Measurements from ENCODE around the gene SHE. TPM values are rescaled to one million over a fixed set of nuclear protein-coding genes. Genes with fewer than 3 reads are reported as not detected.

SHE gene
- total and polyA plus RNA-seq, 2 of the 8 experiments (the other 6 are each of a cell fraction or from before 2014, with no cell fraction given): 0.44 to 0.45 TPM

- TF ChIP-seq TBP (IDR thresholded peaks at IDR 0.05; ENCODE audit: low read depth, low read length) (no peak), NRF1 (IDR thresholded peaks at IDR 0.05; ENCODE audit: low read depth, low read length) (no peak)
Measured at GRCh38 chr1:154497026-154497806, 5.0 kb downstream of the SHE start (continued).

All from H1 (cell line).